Subcutaneous adipose tissue (tissue), 4 donors: ENCODE data around the gene UNC93B1. TPM values are rescaled to one million over a fixed set of nuclear protein-coding genes. Genes with fewer than 3 reads are reported as not detected.

ENCODE experiments used
- total RNA-seq, 4 donors: library from RNA; depleted of rRNA; stranded (reverse); fragments of >200 nt; gene quantifications; one replicate each; pipeline ENCODE4 v1.1.0, GENCODE V29; 2016
- TF ChIP-seq, protein P1 (sequence below): fragments of 450-650 bp; IDR thresholded peaks from one replicate; pipeline ENCODE4 v1.5.1; 2016; ENCODE audit warnings: low read depth, mild to moderate bottlenecking, control low read depth, antibody characterized with exemption, moderate library complexity

Gene UNC93B1
- total RNA-seq, 4 donors from 2014 or later: 30.7 to 94.0 (median 47.4) TPM

DNA sequence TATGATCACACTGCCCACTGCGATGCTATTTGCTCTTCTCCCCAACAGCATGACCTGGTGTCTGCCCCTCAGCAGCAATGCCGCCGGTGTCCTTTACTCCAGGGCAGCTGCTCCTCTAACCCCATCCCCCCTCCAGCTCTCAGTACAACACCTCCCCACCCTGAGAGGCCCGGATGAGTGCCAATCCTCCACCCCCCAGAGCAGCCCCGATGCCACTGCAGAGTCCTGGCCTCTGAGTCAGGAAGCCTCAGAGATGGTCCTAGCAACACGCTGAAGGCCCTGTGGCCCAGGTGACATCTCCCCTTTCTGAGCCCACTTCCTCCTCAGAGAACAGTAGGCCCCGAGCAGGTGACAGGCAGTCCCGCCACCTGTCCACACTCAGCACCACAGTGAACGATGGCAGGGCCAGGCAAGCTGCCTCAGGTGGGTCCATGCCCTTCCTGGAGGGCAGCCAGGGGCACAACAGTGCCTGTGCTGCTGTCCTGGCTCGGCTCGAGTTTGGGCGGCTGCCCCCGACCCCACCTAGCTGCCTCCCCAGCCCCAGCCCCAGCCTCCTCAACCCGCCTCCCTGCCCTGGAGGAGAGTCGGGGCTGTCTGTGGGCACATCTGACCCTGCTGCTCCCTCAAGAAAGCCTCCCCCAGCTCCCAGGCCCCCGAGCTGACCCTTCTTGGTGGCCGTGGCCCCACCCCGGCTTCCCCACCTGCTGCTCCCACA, 22.7 kb upstream of the UNC93B1 start:
- TF ChIP-seq, protein P1, sequence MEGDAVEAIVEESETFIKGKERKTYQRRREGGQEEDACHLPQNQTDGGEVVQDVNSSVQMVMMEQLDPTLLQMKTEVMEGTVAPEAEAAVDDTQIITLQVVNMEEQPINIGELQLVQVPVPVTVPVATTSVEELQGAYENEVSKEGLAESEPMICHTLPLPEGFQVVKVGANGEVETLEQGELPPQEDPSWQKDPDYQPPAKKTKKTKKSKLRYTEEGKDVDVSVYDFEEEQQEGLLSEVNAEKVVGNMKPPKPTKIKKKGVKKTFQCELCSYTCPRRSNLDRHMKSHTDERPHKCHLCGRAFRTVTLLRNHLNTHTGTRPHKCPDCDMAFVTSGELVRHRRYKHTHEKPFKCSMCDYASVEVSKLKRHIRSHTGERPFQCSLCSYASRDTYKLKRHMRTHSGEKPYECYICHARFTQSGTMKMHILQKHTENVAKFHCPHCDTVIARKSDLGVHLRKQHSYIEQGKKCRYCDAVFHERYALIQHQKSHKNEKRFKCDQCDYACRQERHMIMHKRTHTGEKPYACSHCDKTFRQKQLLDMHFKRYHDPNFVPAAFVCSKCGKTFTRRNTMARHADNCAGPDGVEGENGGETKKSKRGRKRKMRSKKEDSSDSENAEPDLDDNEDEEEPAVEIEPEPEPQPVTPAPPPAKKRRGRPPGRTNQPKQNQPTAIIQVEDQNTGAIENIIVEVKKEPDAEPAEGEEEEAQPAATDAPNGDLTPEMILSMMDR: no peak

DNA sequence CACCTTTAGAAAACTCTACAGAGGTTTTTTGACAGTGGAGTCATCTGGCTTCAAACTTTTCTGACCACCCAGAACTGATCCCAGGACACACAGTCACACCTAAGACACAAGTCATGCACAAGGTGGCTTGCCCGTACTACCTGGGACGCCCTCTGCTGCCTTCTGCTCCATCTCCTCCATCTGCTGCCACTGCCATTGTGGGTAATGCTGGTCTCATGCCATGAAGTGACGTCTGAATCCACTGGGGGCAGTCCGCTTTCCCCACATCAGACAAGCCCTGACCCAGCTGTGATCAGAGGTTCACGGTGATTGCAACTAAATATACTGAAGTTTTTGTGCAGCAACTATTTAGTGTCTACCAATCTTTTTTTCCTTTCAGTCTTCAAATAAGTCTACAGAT, 21.1 kb upstream of the UNC93B1 start:
- TF ChIP-seq, protein P1: no peak

DNA sequence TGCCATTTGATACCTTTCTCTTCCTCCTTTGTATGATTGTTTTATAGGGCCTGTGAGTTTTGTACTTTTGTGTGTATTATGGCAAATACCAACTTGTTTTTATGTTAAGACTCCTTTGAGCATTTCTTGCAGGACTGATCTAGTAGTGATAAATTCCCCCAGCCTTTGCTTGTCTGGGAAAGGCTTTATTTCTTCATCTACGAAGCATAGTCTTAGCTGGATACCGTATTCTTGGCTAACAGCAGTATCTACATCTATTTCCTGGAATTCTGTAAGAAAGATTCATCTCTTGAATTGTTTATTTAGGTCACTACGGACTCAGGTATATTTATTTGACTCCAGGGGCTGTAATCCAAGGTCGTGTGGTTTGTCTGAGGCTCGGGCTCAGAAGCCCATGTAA, 20.6 kb upstream of the UNC93B1 start:
- TF ChIP-seq, protein P1: no peak

DNA sequence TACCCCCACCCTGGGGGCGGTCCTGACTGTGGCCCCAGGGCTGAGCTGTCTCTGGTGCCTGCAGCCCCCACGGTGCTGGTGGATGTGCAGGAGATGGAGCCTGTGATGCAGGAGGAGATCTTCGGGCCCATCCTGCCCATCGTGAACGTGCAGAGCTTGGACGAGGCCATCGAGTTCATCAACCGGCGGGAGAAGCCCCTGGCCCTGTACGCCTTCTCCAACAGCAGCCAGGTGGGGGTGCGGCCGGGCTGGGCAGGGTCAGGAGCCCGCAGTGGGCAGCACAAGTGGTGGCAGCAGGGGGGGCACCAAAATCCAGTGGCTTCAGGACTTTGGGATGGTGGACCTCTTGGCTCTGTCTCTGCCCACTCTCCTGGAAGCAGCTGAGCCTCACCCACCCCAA, 18.6 kb upstream of the UNC93B1 start:
- TF ChIP-seq, protein P1: no peak

DNA sequence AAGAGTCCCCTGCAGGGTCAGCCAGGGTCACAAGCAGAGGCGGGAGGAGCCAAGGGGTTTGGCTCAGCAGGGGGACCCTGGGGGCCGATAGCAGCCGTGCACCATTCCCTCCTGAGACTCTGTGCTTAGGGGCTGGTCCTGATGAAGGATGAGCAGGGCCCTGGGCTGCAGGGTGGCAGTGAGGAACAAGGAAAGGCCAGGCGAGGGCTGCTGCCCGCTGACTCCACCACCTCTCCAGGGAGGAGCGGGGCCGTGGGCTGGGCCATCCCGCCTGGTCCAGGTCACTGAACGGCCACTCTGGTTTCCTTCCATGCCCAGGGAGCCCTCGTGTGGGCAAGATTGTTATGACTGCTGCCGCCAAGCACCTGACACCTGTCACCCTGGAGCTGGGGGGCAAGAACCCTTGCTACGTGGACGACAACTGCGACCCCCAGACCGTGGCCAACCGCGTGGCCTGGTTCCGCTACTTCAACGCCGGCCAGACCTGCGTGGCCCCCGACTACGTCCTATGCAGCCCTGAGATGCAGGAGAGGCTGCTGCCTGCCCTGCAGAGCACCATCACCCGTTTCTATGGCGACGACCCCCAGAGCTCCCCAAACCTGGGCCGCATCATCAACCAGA, 17.4 kb upstream of the UNC93B1 start:
- TF ChIP-seq, protein P1: no peak

DNA sequence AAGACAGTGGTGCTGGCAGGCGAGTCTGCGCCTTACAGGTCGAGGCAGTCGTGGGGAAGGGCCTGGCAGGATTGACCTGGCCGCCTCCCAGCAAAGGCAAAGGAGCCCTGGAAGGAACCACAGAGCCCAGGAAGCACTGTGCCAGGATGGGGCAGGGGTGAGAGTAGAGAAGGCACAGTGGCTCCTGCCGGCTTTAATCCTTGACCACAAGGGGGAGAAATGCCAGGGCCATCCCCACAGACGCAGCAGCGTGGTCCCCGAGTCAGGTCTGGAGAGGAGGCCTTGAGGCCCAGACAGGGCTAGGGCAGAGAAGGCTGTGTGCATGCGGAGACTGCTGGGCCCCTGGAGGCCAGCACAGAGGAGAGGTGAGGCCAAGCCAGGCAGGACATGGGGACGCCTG, 16.7 kb upstream of the UNC93B1 start:
- TF ChIP-seq, protein P1: no peak

DNA sequence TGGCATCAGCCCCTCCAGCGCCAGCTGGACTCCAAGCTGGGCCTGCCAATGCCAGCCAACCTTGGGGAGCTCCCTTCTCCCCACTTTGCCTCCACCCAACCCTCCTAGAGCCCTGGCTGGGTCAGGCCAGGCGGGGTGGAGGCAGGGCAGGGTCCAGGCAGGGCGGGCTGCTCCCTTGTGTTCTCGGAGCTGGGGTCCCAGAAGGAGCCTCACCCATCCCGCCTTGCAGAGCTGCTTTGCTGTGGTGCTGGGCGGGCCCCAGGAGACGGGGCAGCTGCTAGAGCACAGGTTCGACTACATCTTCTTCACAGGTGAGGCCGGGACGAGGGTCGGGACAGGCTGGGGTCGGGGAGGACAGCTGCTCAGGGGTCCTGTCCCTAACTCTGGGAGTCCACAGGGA, 15.6 kb upstream of the UNC93B1 start:
- TF ChIP-seq, protein P1: no peak
